WERI-Rb-1 (cell line): ENCODE measurements around the gene LRRTM4.

Source experiments
- DNase-seq: peaks from one replicate; pipeline ENCODE4 v3.0.0-alpha.2; 2020
- H3K27ac ChIP-seq: fragments of 250-450 bp; sonication (Bioruptor Pico); 2 replicates; pipeline ENCODE4 v1.5.1; 2020; ENCODE audit warnings: mild to moderate bottlenecking, moderate library complexity
- H3K27me3 ChIP-seq: fragments of 250-450 bp; sonication (Bioruptor Pico); 2 replicates; pipeline ENCODE4 v1.5.1; 2021; ENCODE audit warnings: mild to moderate bottlenecking, low read depth, moderate library complexity; ENCODE audit not compliant: insufficient read depth, severe bottlenecking
- H3K36me3 ChIP-seq: fragments of 250-450 bp; sonication (Bioruptor Pico); 2 replicates; pipeline ENCODE4 v1.5.1; 2020; ENCODE audit warnings: mild to moderate bottlenecking, moderate library complexity
- H3K4me3 ChIP-seq: 2 replicates; pipeline ENCODE4 v1.5.1; 2011; ENCODE audit warnings: low read depth, mild to moderate bottlenecking, control low read depth, low read length
- H3K9me3 ChIP-seq: fragments of 250-450 bp; sonication (Bioruptor Pico); 2 replicates; pipeline ENCODE4 v1.5.1; 2021; ENCODE audit warnings: mild to moderate bottlenecking, moderate library complexity; ENCODE audit not compliant: severe bottlenecking
- CTCF ChIP-seq: IDR thresholded peaks from 2 replicates; pipeline ENCODE4 v1.5.1; 2011; ENCODE audit warnings: low read depth, mild to moderate bottlenecking, control low read depth, inconsistent platforms, low read length

LRRTM4 gene

GRCh38 chr2:76748581-76749296 is 773.4 kb downstream of the LRRTM4 start:
- Histone ChIP-seq H3K27ac (no peak overlapping the region), H3K36me3 (no peaks in the 10 kb centered on the region), H3K27me3 (no peaks in the 10 kb centered on the region), H3K4me3 (no peak overlapping the region), H3K9me3 (no peaks in the 10 kb centered on the region)
- DNase-seq, result no peak
- TF ChIP-seq CTCF, result no peak

- Histone ChIP-seq H3K36me3 (no peaks in the 10 kb centered on the region), H3K9me3 (no peaks in the 10 kb centered on the region), H3K4me3 (no peak overlapping the region), H3K27me3 (no peaks in the 10 kb centered on the region), H3K27ac (no peak overlapping the region)
- no peak for TF ChIP-seq CTCF
- no peak for DNase-seq
Measured at GRCh38 chr2:76745605-76746004, 776.6 kb downstream of the LRRTM4 start.

- Histone ChIP-seq H3K27me3 (no peaks in the 10 kb centered on the region), H3K4me3 (no peak overlapping the region)
- TF ChIP-seq CTCF, result no peak
Measured at GRCh38 chr2:76737607-76738006, 784.6 kb downstream of the LRRTM4 start.

GRCh38 chr2:76733736-76734135 is 788.4 kb downstream of the LRRTM4 start:
- Histone ChIP-seq H3K27ac (no peak overlapping the region), H3K4me3 (no peak overlapping the region), H3K9me3 (peaks cover 5% of the 10 kb centered on the region), H3K36me3 (no peaks in the 10 kb centered on the region), H3K27me3 (no peaks in the 10 kb centered on the region)
- TF ChIP-seq CTCF, result no peak
- DNase-seq, result no peak

More at GRCh38 chr2:76737607-76738006, 784.6 kb downstream of the LRRTM4 start:
- no peak for DNase-seq
- no peaks in the 10 kb centered on the region for H3K36me3 ChIP-seq
- no peaks in the 10 kb centered on the region for H3K9me3 ChIP-seq
- H3K27ac ChIP-seq, result no peak overlapping the region

- H3K9me3 ChIP-seq, result peaks cover 5% of the 10 kb centered on the region
- H3K27ac ChIP-seq, result no peak overlapping the region
- no peak for TF ChIP-seq CTCF
- no peak overlapping the region for H3K4me3 ChIP-seq
- no peak for DNase-seq
- no peaks in the 10 kb centered on the region for H3K36me3 ChIP-seq
- H3K27me3 ChIP-seq, result no peaks in the 10 kb centered on the region
Measured at GRCh38 chr2:76731157-76731556, 791.0 kb downstream of the LRRTM4 start.

GRCh38 chr2:76730021-76730420 is 792.2 kb downstream of the LRRTM4 start:
- Histone ChIP-seq H3K27ac (no peak overlapping the region), H3K9me3 (peaks cover 5% of the 10 kb centered on the region), H3K36me3 (no peaks in the 10 kb centered on the region), H3K4me3 (no peak overlapping the region), H3K27me3 (no peaks in the 10 kb centered on the region)
- no peak for DNase-seq
- TF ChIP-seq CTCF, result no peak
